GM19239 (cell line): ENCODE data around the gene MAPKBP1.
"Not testable (repeated sequence)": the region's sequence is repeated elsewhere in the genome, so short reads cannot be mapped to it uniquely, and the experiment has no call there.

Experiments
- DNase-seq: peaks from one replicate; pipeline ENCODE4 v3.0.0; 2011; ENCODE audit warnings: low spot score; ENCODE audit not compliant: insufficient read length
- FAIRE-seq: peaks from 2 replicates; lab custom pipeline; 2011; peaks lifted over from hg19 to GRCh38; lab: Jason Lieb, UNC

MAPKBP1 gene

DNA sequence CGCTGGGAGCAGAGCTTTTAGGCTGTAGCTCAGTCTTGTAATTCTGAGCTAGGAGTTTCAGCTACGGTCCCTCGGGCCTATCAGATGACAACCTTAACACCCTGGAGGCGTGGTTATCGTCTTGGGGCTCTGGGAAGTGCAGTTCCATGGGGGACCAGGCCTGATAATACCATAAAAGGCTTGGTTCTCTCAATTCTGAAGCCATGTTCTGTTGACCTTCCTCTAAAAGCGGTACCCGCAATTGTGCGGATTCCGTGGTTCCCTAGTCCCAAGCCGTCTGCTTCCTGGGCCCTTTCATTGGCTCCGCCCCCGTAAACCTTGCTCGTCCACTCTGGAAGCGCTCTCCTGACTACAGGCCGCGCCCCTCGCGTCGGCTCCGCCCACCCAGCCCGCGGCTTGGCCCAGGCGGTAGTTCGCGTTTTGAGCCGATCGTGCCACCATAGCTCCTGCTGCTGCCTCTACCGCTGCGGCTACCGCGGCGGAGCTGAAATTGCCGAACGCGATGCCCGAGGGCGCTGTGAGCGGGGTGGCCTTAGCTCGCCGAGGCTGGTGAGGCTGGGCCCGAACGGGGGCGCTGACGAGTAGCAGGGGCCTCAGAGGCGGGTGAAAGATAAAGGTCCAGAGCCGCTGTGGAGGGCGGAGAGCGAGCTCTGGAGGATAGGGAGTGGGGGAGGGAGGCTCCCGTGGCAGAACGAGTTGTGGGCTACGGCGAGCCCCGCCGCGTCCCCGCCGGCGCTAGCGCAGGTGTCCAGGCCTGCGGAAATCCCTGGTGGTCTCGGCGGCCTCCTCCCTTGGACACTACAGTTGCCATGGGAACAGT is at the start of gene MAPKBP1:
Gene MAPKBP1 (plus strand): TSS at position 423 of the 820 bp plus-strand sequence. CDS start 792 bp downstream, outside the sequence.
- peak; percentile 96 for FAIRE-seq

DNA sequence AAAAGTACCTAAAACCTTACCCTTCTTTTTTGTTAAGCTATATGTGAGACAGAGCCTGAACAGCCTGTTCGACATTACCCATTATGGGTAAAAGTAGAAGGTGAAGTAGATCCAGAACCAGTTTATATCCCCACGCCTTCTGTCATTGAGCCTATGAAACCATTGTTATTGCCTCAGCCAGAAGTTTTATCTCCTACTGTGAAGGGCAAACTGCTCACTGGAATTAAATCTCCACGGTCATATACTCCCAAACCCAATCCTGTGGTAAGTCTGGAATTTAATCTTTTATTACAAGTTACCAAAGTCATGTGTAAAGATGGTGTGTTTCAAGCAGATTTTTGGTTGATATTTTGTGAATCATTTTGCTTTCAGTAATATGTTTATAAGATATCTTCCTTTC is 47.1 kb upstream of the MAPKBP1 start:
- no peak for DNase-seq
- no peak for FAIRE-seq

More for the DNA sequence above, at the start of gene MAPKBP1:
- peak; percentile 90 for DNase-seq

DNA sequence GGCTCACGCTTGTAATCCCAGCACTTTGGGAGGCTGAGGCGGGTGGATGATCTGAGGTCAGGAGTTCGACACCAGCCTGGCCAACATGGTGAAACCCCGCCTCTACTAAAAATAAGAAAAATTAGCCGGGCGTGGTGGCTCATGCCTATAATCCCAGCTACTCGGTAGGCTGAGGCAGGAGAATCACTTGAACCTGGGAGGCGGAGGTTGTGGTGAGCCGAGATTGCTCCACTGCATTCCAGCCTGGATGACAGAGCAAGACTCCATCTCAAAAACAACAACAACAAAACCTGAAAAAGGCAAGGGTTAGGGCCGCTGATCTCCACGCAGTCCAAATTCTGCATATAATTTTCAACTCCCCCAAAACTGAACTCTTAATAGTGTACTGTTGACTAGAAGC is 46.2 kb upstream of the MAPKBP1 start:
- DNase-seq, FAIRE-seq: not testable (repeated sequence)

GRCh38 chr15:41730543-41730942 is 43.7 kb upstream of the MAPKBP1 start:
- DNase-seq (no peak), FAIRE-seq (no peak)

- FAIRE-seq, result no peak
- no peak for DNase-seq
These were observed 41.8 kb upstream of the MAPKBP1 start for GRCh38 chr15:41732483-41732882.

GRCh38 chr15:41734079-41734478 is 40.2 kb upstream of the MAPKBP1 start:
- DNase-seq, result no peak
- FAIRE-seq, result no peak

GRCh38 chr15:41735046-41735445 is 39.2 kb upstream of the MAPKBP1 start:
- no peak for FAIRE-seq
- DNase-seq, result no peak

DNA sequence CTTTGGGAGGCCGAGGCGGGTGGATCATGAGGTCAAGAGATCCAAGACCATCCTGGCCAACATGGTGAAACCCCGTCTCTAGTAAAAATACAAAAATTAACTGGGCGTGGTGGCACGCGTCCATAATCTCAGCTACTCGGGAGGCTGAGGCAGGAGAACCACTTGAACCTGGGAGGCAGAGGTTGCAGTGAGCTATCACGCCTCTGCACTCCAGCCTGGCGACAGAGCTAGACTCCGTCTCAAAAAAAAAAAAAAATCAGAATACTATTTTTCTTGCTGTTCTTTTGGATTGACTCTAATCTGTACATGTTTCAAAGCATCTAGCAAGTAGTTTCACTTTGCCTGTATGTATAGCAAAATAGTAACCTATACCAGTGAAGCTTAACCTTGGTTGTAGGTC is 38.8 kb upstream of the MAPKBP1 start:
- DNase-seq, FAIRE-seq: not testable (repeated sequence)

- DNase-seq, result no peak
- FAIRE-seq, result no peak
These were observed 27.5 kb upstream of the MAPKBP1 start for GRCh38 chr15:41746802-41747201.

DNA sequence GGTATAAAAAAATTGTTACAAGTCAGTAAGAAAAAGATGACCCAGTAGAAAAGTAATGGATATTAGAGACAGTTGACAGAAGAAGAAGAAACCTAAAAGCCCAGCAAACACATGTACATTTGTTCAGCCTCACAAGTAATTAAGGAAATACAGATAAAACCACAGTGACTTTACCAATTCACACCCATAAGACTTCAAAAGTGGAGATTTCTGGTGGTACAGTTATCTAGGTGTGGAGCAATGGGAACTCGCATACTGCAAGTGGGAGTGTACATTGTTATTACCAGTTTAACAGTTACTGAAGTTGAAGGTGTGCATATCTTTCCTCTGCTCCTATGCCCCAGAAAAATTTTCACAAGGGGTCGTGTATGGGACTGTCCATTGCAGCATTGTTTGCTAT is 18.1 kb upstream of the MAPKBP1 start:
- DNase-seq (no peak), FAIRE-seq (no peak)

DNA sequence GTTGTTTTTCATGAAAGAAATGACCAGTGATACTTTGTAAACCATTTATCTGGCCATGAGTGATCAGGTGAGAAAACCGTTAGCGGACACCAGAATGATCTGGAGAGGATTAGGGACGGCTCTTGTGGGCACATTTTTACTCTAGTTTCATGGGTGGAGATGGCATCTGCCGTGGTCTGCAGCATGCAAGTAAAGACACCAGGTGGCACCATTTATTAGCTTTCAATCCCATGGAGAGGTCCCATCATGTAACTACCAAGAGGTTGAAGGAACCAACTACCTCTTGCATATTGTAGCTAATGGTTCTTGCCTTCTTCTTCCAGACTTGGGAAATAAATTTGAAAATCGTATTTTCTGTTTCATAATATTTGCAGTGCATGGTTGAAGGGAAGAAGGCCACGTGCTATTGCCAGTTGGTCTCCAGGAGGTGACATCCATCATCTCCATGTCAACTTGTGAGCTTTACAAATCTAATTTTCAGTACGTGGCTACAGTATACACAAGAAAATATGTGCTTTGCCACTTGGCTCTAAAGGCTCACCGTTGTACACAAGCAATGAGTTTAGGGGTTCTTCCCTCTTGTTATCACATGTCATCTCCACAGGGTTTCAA is 1.5 kb upstream of the MAPKBP1 start:
- FAIRE-seq (peak; percentile 97), DNase-seq (peak; percentile 45)

- no peak for FAIRE-seq
- no peak for DNase-seq
These were observed 954 bp upstream of the MAPKBP1 start for GRCh38 chr15:41773332-41773728.

DNA sequence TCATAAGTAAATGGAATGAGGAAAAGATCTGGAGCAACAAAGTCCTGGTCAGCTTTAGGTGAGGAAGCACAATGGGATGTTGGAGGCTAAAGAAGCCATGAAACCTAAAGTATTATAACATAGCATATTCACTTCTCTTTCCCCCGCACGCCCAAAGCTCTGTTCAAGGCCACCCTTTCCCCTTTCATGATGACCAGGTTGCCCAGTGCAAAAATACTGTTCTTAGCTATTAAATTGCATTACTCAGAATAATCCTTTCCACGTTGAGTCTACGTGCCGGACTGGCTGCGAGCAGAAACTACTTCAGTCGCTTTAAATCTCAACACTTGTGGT is 589 bp upstream of the MAPKBP1 start:
- FAIRE-seq (no peak), DNase-seq (no peak)

DNA sequence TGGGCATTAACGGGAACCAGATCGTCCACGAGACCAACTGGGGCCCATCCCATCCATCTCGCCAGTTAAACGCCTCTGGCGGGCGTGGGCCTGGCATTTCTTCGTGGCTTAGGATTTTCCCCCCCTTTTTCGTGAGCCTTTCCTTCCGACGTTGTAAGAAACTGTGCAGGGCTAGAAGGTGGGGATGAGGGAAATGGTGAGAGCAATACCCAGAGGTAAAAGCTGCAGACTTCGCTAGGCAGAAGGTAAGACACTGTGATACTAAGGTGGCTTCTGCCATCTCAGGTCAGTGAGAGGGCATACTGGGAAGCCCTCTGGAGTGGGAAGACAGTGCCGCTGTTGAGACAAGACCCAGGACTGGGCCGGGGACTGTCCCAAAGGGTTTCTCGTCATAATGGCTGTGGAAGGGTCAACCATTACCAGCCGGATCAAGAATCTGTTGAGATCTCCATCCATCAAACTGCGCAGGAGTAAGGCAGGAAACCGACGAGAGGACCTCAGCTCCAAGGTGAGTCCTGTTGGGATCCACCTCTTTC is 666 bp downstream of the MAPKBP1 start:
- DNase-seq (no peak), FAIRE-seq (no peak)

DNA sequence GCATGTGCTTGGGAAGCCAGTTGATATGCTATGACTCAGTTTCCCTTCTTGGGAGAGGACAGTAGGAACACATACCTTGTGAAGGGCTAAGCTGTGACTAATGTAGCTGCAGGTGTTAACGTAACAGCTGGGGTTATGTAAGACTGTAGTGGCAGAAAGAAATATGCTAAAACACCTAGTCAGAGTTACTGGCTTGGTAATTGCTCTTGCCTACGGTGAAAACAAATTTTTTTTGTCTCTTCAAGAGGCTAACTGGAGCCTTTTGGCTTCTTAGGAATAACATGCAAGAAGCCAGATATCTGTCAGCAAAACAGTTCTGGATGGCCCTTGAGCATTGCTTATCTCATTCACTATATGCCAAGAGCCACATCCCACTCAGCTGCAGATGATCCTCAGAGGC is 1.4 kb downstream of the MAPKBP1 start:
- FAIRE-seq (peak; percentile 53), DNase-seq (no peak)

DNA sequence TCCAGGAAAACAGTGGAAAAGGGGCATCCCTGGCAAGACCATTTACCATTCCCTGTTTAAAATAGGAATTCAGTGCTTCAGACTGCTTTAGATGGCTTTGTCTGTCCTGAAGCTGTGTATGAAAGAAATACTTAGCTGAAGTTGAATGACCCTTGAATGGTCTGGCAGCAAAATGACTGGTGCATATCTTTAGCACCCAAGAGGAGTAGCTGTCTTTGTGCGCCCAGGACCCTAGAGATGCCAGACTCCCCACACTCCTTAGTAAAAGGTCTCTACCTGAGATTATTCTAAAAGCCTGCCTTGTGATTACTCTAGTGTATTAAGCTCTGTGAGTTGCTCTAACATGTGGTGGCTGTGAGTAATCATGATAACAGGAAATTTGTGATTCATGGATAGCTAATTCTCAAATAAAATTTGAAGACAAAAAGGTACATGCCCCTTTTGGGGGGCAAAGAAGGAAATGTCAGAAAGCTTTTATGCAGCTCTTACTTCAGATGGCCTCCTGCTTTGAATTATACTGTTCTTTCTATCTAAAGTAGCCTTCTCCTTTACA is 3.2 kb downstream of the MAPKBP1 start:
- no peak for DNase-seq

DNA sequence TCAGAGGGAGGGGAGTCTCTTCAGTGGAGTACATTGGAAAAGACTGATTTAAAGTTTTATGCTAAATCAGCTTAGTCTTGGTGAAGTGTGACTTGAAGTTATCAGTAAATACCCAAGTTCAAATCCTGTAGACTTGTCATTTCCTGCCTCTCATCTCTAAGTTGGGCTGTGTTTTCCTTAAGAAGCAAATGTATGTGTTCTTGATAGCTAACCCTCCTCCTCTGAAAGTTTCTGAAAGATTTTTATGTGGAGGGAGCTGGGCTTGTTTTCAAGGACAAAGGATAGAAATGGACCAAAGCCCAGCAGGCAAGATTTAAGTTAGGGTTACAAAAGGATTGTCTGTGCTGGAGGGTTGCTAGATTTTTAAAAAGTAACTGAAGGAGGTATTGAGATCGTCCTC is 4.2 kb downstream of the MAPKBP1 start:
- DNase-seq (no peak), FAIRE-seq (no peak)

More for the DNA sequence above, 3.2 kb downstream of the MAPKBP1 start:
- no peak for FAIRE-seq

GRCh38 chr15:41779662-41780157 is 5.4 kb downstream of the MAPKBP1 start:
- FAIRE-seq (peak; percentile 62), DNase-seq (no peak)

GRCh38 chr15:41780266-41780665 is 6.0 kb downstream of the MAPKBP1 start:
- DNase-seq, result no peak
- FAIRE-seq, result peak; percentile 37

DNA sequence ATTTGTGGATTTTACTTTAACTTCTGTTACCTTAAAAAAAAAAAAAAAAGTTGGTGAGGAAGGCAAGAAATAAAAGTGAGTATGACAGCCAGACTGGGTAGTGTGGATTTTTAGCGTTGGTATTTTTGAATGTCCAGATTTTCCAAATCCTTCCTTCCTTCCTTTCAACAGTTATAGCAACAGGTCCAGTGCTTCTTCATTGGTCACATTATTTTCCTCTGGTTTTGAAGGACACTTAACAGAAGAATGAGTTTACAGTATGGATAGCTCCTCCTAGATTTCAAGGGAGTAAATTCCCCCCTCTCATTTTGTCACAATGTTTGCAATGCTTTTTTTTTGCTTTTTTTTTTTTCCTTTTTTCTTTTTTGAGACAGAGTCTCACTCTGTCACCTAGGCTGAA is 6.4 kb downstream of the MAPKBP1 start:
- FAIRE-seq (peak; percentile 45), DNase-seq (no peak)
